GM19467 (cell line): ENCODE results near the gene P2RX5.
"Not testable (repeated sequence)": the region's sequence is repeated elsewhere in the genome, so short reads cannot be mapped to it uniquely, and the experiment has no call there.

Experiments used
- ATAC-seq: cut with Tn5 transposase; IDR thresholded peaks from one replicate; pipeline ENCODE4 v1.9.1; 2021; ENCODE audit warnings: mild to moderate bottlenecking, moderate library complexity; ENCODE audit not compliant: unreplicated experiment

Gene P2RX5

GRCh38 chr17:3712811-3713463 is 17.0 kb upstream of the P2RX5 start:
- no peak for ATAC-seq

- peak; percentile 87 for ATAC-seq
Measured at GRCh38 chr17:3710951-3711383, 15.0 kb upstream of the P2RX5 start.

GRCh38 chr17:3708366-3708765 is 12.4 kb upstream of the P2RX5 start:
- ATAC-seq: no peak

- not testable (repeated sequence) for ATAC-seq
Measured at GRCh38 chr17:3705718-3705984, 9.7 kb upstream of the P2RX5 start.

GRCh38 chr17:3704931-3705717 is 9.2 kb upstream of the P2RX5 start:
- no peak for ATAC-seq

- not testable (repeated sequence) for ATAC-seq
Measured at GRCh38 chr17:3702041-3702539, 6.1 kb upstream of the P2RX5 start.

- no peak for ATAC-seq
Measured at GRCh38 chr17:3699951-3700350, 4.0 kb upstream of the P2RX5 start.

- no peak for ATAC-seq
Measured at GRCh38 chr17:3698139-3698538, 2.2 kb upstream of the P2RX5 start.

- no peak for ATAC-seq
Measured at GRCh38 chr17:3697103-3697476, 1.1 kb upstream of the P2RX5 start.

- no peak for ATAC-seq
Measured at GRCh38 chr17:3695129-3695722, 729 bp downstream of the P2RX5 start.

- ATAC-seq: no peak
Measured at GRCh38 chr17:3693829-3694231, 2.1 kb downstream of the P2RX5 start.

- no peak for ATAC-seq
Measured at GRCh38 chr17:3693141-3693540, 2.8 kb downstream of the P2RX5 start.

- ATAC-seq: no peak
Measured at GRCh38 chr17:3692346-3692745, 3.6 kb downstream of the P2RX5 start.

GRCh38 chr17:3691617-3692067 is 4.3 kb downstream of the P2RX5 start:
- ATAC-seq: no peak

GRCh38 chr17:3690094-3690715 is 5.8 kb downstream of the P2RX5 start:
- no peak for ATAC-seq

- ATAC-seq: no peak
Measured at GRCh38 chr17:3689262-3690093, 6.5 kb downstream of the P2RX5 start.

GRCh38 chr17:3688852-3689261 is 7.1 kb downstream of the P2RX5 start:
- no peak for ATAC-seq

- ATAC-seq: no peak
Measured at GRCh38 chr17:3688027-3688553, 7.9 kb downstream of the P2RX5 start.

- no peak for ATAC-seq
Measured at GRCh38 chr17:3685174-3685573, 10.8 kb downstream of the P2RX5 start.

GRCh38 chr17:3683054-3683511 is 12.9 kb downstream of the P2RX5 start:
- ATAC-seq: no peak
